HEK293 (cell line): ENCODE results near the gene FAM168A.

Experiments
- CTCF ChIA-PET: fragments of 350-600 bp; formaldehyde crosslinking; extraction: SDS; loops from one replicate; lab custom pipeline; 2021; ENCODE audit warnings: antibody characterized with exemption; lab: Yijun Ruan, JAX
- POLR2A ChIA-PET: fragments of 300-600 bp; formaldehyde crosslinking; extraction: SDS; loops from one replicate; lab custom pipeline; 2020; ENCODE audit warnings: antibody characterized with exemption, inconsistent platforms; lab: Yijun Ruan, JAX
- H3K27ac ChIP-seq: fragments of 200-500 bp; sonication (Bioruptor generic); 2 replicates; pipeline ENCODE4 v1.5.1; 2014; ENCODE audit warnings: low read depth, low read length, control low read depth, inconsistent platforms; ENCODE audit errors: extremely low read depth
- H3K36me3 ChIP-seq, 2 experiments: fragments of 200-500 bp in 1 of 2; sonication (Bioruptor generic) in 1 of 2; 1 replicate in 1 of 2; 2 replicates in 1 of 2; pipeline ENCODE4 v1.5.1; 2014 to 2017; ENCODE audit warnings: inconsistent platforms in 2 of 2, low read length in 2 of 2; ENCODE audit not compliant: control insufficient read depth in 2 of 2, insufficient read depth in 1 of 2
- H3K4me1 ChIP-seq: fragments of 200-500 bp; sonication (Bioruptor generic); 2 replicates; pipeline ENCODE4 v1.5.1; 2014; ENCODE audit warnings: mild to moderate bottlenecking, low read length, inconsistent platforms; ENCODE audit not compliant: control insufficient read depth, insufficient read depth
- H3K4me3 ChIP-seq: 2 replicates; pipeline ENCODE4 v1.5.1; 2011; ENCODE audit warnings: low read depth, mild to moderate bottlenecking, control low read depth, low read length, moderate library complexity
- H3K9me3 ChIP-seq: fragments of 200-500 bp; sonication (Bioruptor generic); 2 replicates; pipeline ENCODE4 v1.5.1; 2014; ENCODE audit warnings: low read depth, low read length, inconsistent platforms; ENCODE audit not compliant: control insufficient read depth, insufficient read depth
- ATF2 ChIP-seq: fragments of 450-650 bp; formaldehyde crosslinking; IDR thresholded peaks from 2 replicates; pipeline ENCODE4 v1.5.1; 2016; ENCODE audit warnings: missing biosample characterization, missing genetic modification characterization, low read depth
- FEZF1 ChIP-seq: fragments of 450-650 bp; formaldehyde crosslinking; IDR thresholded peaks from 2 replicates; pipeline ENCODE4 v1.5.1; 2016; ENCODE audit warnings: missing biosample characterization, missing genetic modification characterization
- GLI2 ChIP-seq: fragments of 450-650 bp; formaldehyde crosslinking; IDR thresholded peaks from 2 replicates; pipeline ENCODE4; 2017; ENCODE audit warnings: missing biosample characterization, missing genetic modification characterization, low read depth, borderline replicate concordance
- KLF9 ChIP-seq: fragments of 450-650 bp; formaldehyde crosslinking; IDR thresholded peaks from 2 replicates; pipeline ENCODE4 v1.5.1; 2016; ENCODE audit warnings: missing biosample characterization, missing genetic modification characterization, low read depth
- MEIS1 ChIP-seq: sonication (generic); formaldehyde crosslinking; IDR thresholded peaks from 2 replicates; pipeline ENCODE4 v1.8.1; 2022; ENCODE audit warnings: missing genetic modification reagents, mild to moderate bottlenecking, borderline replicate concordance
- SP7 ChIP-seq: fragments of 450-650 bp; formaldehyde crosslinking; IDR thresholded peaks from 2 replicates; pipeline ENCODE4 v1.5.1; 2016; ENCODE audit warnings: missing biosample characterization, missing genetic modification characterization
- WT1 ChIP-seq: fragments of 450-650 bp; formaldehyde crosslinking; IDR thresholded peaks from 2 replicates; pipeline ENCODE4 v1.5.1; 2016; ENCODE audit warnings: missing biosample characterization, missing genetic modification characterization
- ZBTB10 ChIP-seq: fragments of 450-650 bp; formaldehyde crosslinking; IDR thresholded peaks from 2 replicates; pipeline ENCODE4 v1.5.1; 2016; ENCODE audit warnings: missing biosample characterization, missing genetic modification characterization
- ZNF121 ChIP-seq: fragments of 450-650 bp; formaldehyde crosslinking; IDR thresholded peaks from 2 replicates; pipeline ENCODE4 v1.5.1; 2016; ENCODE audit warnings: missing biosample characterization, missing genetic modification characterization
- ZNF16 ChIP-seq: fragments of 450-650 bp; formaldehyde crosslinking; IDR thresholded peaks from 2 replicates; pipeline ENCODE4 v1.5.1; 2016; ENCODE audit warnings: low read depth, missing biosample characterization, missing genetic modification characterization
- ZNF184 ChIP-seq: fragments of 450-650 bp; IDR thresholded peaks from 2 replicates; pipeline ENCODE4 v1.5.1; 2018; ENCODE audit warnings: missing biosample characterization, mild to moderate bottlenecking, missing genetic modification characterization
- ZNF221 ChIP-seq: fragments of 450-650 bp; formaldehyde crosslinking; IDR thresholded peaks from 2 replicates; pipeline ENCODE4 v1.5.1; 2017; ENCODE audit warnings: missing biosample characterization, missing genetic modification characterization, borderline replicate concordance
- ZNF26 ChIP-seq: fragments of 450-650 bp; formaldehyde crosslinking; IDR thresholded peaks from 2 replicates; pipeline ENCODE4 v1.5.1; 2016; ENCODE audit warnings: missing biosample characterization, missing genetic modification characterization
- ZNF266 ChIP-seq: fragments of 450-650 bp; formaldehyde crosslinking; IDR thresholded peaks from 2 replicates; pipeline ENCODE4 v1.5.1; 2016; ENCODE audit warnings: missing biosample characterization, missing genetic modification characterization, low read depth
- ZNF530 ChIP-seq: fragments of 450-650 bp; formaldehyde crosslinking; IDR thresholded peaks from 2 replicates; pipeline ENCODE4 v1.5.1; 2016; ENCODE audit warnings: low read depth, missing biosample characterization, missing genetic modification characterization
- ZNF623 ChIP-seq: fragments of 450-650 bp; formaldehyde crosslinking; IDR thresholded peaks from 2 replicates; pipeline ENCODE4 v1.5.1; 2016; ENCODE audit warnings: missing biosample characterization, missing genetic modification characterization
- ZNF654 ChIP-seq: fragments of 450-650 bp; formaldehyde crosslinking; IDR thresholded peaks from 2 replicates; pipeline ENCODE4 v1.5.1; 2016; ENCODE audit warnings: low read depth, missing biosample characterization, missing genetic modification characterization
- ZNF704 ChIP-seq: fragments of 450-650 bp; formaldehyde crosslinking; IDR thresholded peaks from 2 replicates; pipeline ENCODE4 v1.5.1; 2016; ENCODE audit warnings: missing biosample characterization, missing genetic modification characterization
- ZNF747 ChIP-seq: fragments of 450-650 bp; formaldehyde crosslinking; IDR thresholded peaks from 2 replicates; pipeline ENCODE4 v1.5.1; 2016; ENCODE audit warnings: missing biosample characterization, missing genetic modification characterization

The FAM168A gene

GRCh38 chr11:73592640-73593039 is 5.3 kb downstream of the FAM168A start:
- ChIA-PET POLR2A (no interaction called here), CTCF (interaction anchor here (0.6 to 0.7 kb wide), 3 partner anchors 15 to 38 kb away, joined by 3 read pairs; no protein-coding TSS in a partner anchor)
- H3K4me3 ChIP-seq, result no peak overlapping the region
- H3K27ac ChIP-seq, result no peak overlapping the region
- H3K36me3 ChIP-seq, result no peaks in the 10 kb centered on the region
- TF ChIP-seq ZBTB10 (tag by site-specific recombination), result no peak
- TF ChIP-seq WT1, result peak; percentile 67
- peak; percentile 75 for TF ChIP-seq ZNF121
- peaks cover 5% of the 10 kb centered on the region; the same call in 1 of the 2 replicates for H3K4me1 ChIP-seq
- no peaks in the 10 kb centered on the region for H3K9me3 ChIP-seq

- 0 out of 2 replicates have a peak, but pooled peaks cover 2% of the 10 kb centered on the region for H3K4me1 ChIP-seq
- no peak overlapping the region for H3K27ac ChIP-seq
- ChIA-PET CTCF (interaction anchor here (0.6 kb wide), 1 partner anchor 15 kb away, joined by 3 read pairs; no protein-coding TSS in a partner anchor), POLR2A (no interaction called here)
- no peaks in the 10 kb centered on the region for H3K36me3 ChIP-seq
- H3K4me3 ChIP-seq, result no peak overlapping the region
- H3K9me3 ChIP-seq, result no peaks in the 10 kb centered on the region
- no peak for TF ChIP-seq ZNF16 (tag by site-specific recombination)
- TF ChIP-seq SP7, result no peak
- no peak for TF ChIP-seq ZNF221
- TF ChIP-seq GLI2 (tag by site-specific recombination), result no peak
- TF ChIP-seq ZNF654 (tag by site-specific recombination), result no peak
- TF ChIP-seq ZNF747 (tag by site-specific recombination), result no peak
- TF ChIP-seq ZNF623, result no peak
Measured at GRCh38 chr11:73591743-73592142, 6.2 kb downstream of the FAM168A start.

GRCh38 chr11:73590991-73591390 is 6.9 kb downstream of the FAM168A start:
- no peak overlapping the region for H3K4me3 ChIP-seq
- no peak overlapping the region for H3K27ac ChIP-seq
- CTCF ChIA-PET, result interaction anchor here (0.7 kb wide), 1 partner anchor 319 kb away, joined by 3 read pairs; the partner anchor contains the start of gene P2RY6
- POLR2A ChIA-PET, result no interaction called here
- TF ChIP-seq FEZF1 (tag by site-specific recombination) (0 out of 2 replicates have a peak, but pooled peaks have one; percentile 6), ATF2 (tag by site-specific recombination) (no peak)
- TF ChIP-seq, all 188 proteins: peak for 1
- H3K36me3 ChIP-seq, result no peaks in the 10 kb centered on the region
- H3K4me1 ChIP-seq, result 0 out of 2 replicates have a peak, but pooled peaks cover 2% of the 10 kb centered on the region
- no peaks in the 10 kb centered on the region for H3K9me3 ChIP-seq

GRCh38 chr11:73586791-73587190 is 11.1 kb downstream of the FAM168A start:
- ChIA-PET POLR2A (no interaction called here), CTCF (interaction anchor here (0.7 kb wide), 1 partner anchor 61 kb away, joined by 3 read pairs; no protein-coding TSS in a partner anchor)
- no peaks in the 10 kb centered on the region for H3K9me3 ChIP-seq
- H3K36me3 ChIP-seq, result no peaks in the 10 kb centered on the region
- H3K4me3 ChIP-seq, result no peak overlapping the region
- H3K4me1 ChIP-seq, result no peaks in the 10 kb centered on the region
- no peak overlapping the region for H3K27ac ChIP-seq
- no peak for TF ChIP-seq ZNF704 (tag by site-specific recombination)
- TF ChIP-seq ZNF530 (tag by site-specific recombination), result no peak
- no peak for TF ChIP-seq ZNF184 (tag by site-specific recombination)
- TF ChIP-seq MEIS1 (CRISPR knock-in tag), result no peak
- no peak for TF ChIP-seq ATF2 (tag by site-specific recombination)
- no peak for TF ChIP-seq KLF9 (tag by site-specific recombination)
- no peak for TF ChIP-seq ZNF26 (tag by site-specific recombination)
- no peak for TF ChIP-seq ZNF266 (tag by site-specific recombination)
